Smooth muscle cell (in vitro differentiated cells): ENCODE data around the gene TIMM23. TPM values are rescaled to one million over a fixed set of nuclear protein-coding genes. Genes with fewer than 3 reads are reported as not detected.

Experiments
- DNase-seq: peaks from one replicate; lab custom pipeline; 2025; ENCODE audit not compliant: unreplicated experiment; lab: John Stamatoyannopoulos, UW
- H2AFZ ChIP-seq: fragments of 200-600 bp; sonication (generic); 2 replicates; pipeline ENCODE4 v1.6.0; 2016; ENCODE audit warnings: antibody characterized with exemption, low read depth, mild to moderate bottlenecking
- H3F3A ChIP-seq: fragments of 200-600 bp; sonication (generic); 2 replicates; pipeline ENCODE4 v1.6.0; 2017; ENCODE audit warnings: antibody characterized with exemption, low read depth
- H3K27ac ChIP-seq: fragments of 200-600 bp; sonication (generic); 2 replicates; pipeline ENCODE4 v1.5.1; 2016; ENCODE audit warnings: low read depth, mild to moderate bottlenecking
- H3K27me3 ChIP-seq: fragments of 200-600 bp; sonication (generic); 2 replicates; pipeline ENCODE4 v1.6.1; 2016; ENCODE audit warnings: low read depth, mild to moderate bottlenecking
- H3K36me3 ChIP-seq: fragments of 200-600 bp; sonication (generic); 2 replicates; pipeline ENCODE4 v1.5.1; 2016; ENCODE audit warnings: low read depth
- H3K4me1 ChIP-seq: fragments of 200-600 bp; sonication (generic); 2 replicates; pipeline ENCODE4 v1.5.1; 2016; ENCODE audit warnings: low read depth
- H3K4me2 ChIP-seq: fragments of 200-600 bp; sonication (generic); 2 replicates; pipeline ENCODE4 v1.6.0; 2016; ENCODE audit warnings: mild to moderate bottlenecking
- H3K4me3 ChIP-seq: fragments of 200-600 bp; sonication (generic); 2 replicates; pipeline ENCODE4 v1.5.1; 2016; ENCODE audit warnings: mild to moderate bottlenecking
- H3K79me2 ChIP-seq: fragments of 200-600 bp; sonication (generic); 2 replicates; pipeline ENCODE4 v1.6.0; 2016; ENCODE audit warnings: low read depth, mild to moderate bottlenecking
- H3K9ac ChIP-seq: fragments of 200-600 bp; sonication (generic); 2 replicates; pipeline ENCODE4 v1.6.0; 2016; ENCODE audit warnings: low read depth
- H3K9me3 ChIP-seq: fragments of 200-600 bp; sonication (generic); replicated peaks from 2 replicates; pipeline ENCODE4 v1.5.1; 2016; ENCODE audit warnings: low read depth
- H4K20me1 ChIP-seq: fragments of 200-600 bp; sonication (generic); 2 replicates; pipeline ENCODE4 v1.6.0; 2016; ENCODE audit warnings: low read depth
- CTCF ChIP-seq: fragments of 200-600 bp; sonication (generic); IDR thresholded peaks from 2 replicates; pipeline ENCODE4 v1.5.1; 2017; ENCODE audit warnings: borderline replicate concordance, mild to moderate bottlenecking, antibody characterized with exemption; ENCODE audit not compliant: insufficient read depth, poor library complexity, severe bottlenecking
- WGBS: methylation state at CpG from one replicate; pipeline ENCODE4 v1.1.7; 2016; ENCODE audit warnings: low lambda C conversion rate; 5-methylcytosine and 5-hydroxymethylcytosine counted together
- polyA plus RNA-seq: library from polyadenylated mRNA; unstranded; fragments of >200 nt; fragmentation: Nextera tagmentation; extraction: Ambion mirVana; gene quantifications from 2 replicates; pipeline ENCODE4 v1.2.1, GENCODE V29; 2016
- total RNA-seq: library from RNA; depleted of rRNA; stranded (reverse); fragments of >200 nt; gene quantifications from 2 replicates; pipeline ENCODE4 v1.2.3, GENCODE V29; 2014

Gene TIMM23
- total and polyA plus RNA-seq, 2 experiments from 2014 or later, result 89.4 to 105 TPM

- peak overlapping the region; percentile 56 for H2AFZ ChIP-seq
- TF ChIP-seq CTCF, result no peak
- peak overlapping the region; percentile 97 for H3K9ac ChIP-seq
- WGBS, result 33% methylated on average over 6 of the region's 6 CpGs
- peaks cover 7% of the 10 kb centered on the region for H3F3A ChIP-seq
- no peaks in the 10 kb centered on the region for H3K9me3 ChIP-seq
- peaks cover 56% of the 10 kb centered on the region for H3K79me2 ChIP-seq
- H3K36me3 ChIP-seq, result no peaks in the 10 kb centered on the region
- peaks cover 13% of the 10 kb centered on the region for H3K4me1 ChIP-seq
- peak overlapping the region; percentile 85 for H3K4me3 ChIP-seq
- H4K20me1 ChIP-seq, result peaks cover 52% of the 10 kb centered on the region
- no peaks in the 10 kb centered on the region for H3K27me3 ChIP-seq
- peak overlapping the region; percentile 90 for H3K4me2 ChIP-seq
- peak overlapping the region; percentile 94 for H3K27ac ChIP-seq
- DNase-seq, result no peak
Measured at GRCh38 chr10:46029461-46030030, 57.3 kb downstream of the TIMM23 start.

- 1% methylated on average over 38 of the region's 59 CpGs for WGBS
- Histone ChIP-seq H3K36me3 (no peaks in the 10 kb centered on the region), H3K27ac (peak within 1 kb of the TSS; percentile 94), H2AFZ (peak within 1 kb of the TSS; percentile 96), H3K79me2 (peaks cover 49% of the 10 kb centered on the region), H4K20me1 (peaks cover 44% of the 10 kb centered on the region), H3K9ac (peak within 1 kb of the TSS; percentile 97), H3K9me3 (no peaks in the 10 kb centered on the region), H3K4me1 (peaks cover 13% of the 10 kb centered on the region), H3K4me3 (peak within 1 kb of the TSS; percentile 85), H3F3A (peaks cover 5% of the 10 kb centered on the region), H3K27me3 (no peaks in the 10 kb centered on the region), H3K4me2 (peak within 1 kb of the TSS; percentile 90)
- peak; percentile 59 for TF ChIP-seq CTCF
- DNase-seq, result peak; percentile 82
Measured at GRCh38 chr10:46030091-46030937, 58.0 kb downstream of the TIMM23 start, which contains the start of gene NCOA4. TSS of gene NCOA4 (minus strand) at chr10:46030623. CDS start at chr10:46016680, 13,943 bp downstream.

GRCh38 chr10:46031648-46032532 is 59.6 kb downstream of the TIMM23 start:
- no peak for DNase-seq
- 75% methylated on average over 6 of the region's 6 CpGs for WGBS
- Histone ChIP-seq H3K27me3 (no peaks in the 10 kb centered on the region), H3K36me3 (no peaks in the 10 kb centered on the region), H3K9ac (no peak overlapping the region), H2AFZ (peak overlapping the region; percentile 41), H3F3A (no peaks in the 10 kb centered on the region), H4K20me1 (peaks cover 29% of the 10 kb centered on the region), H3K27ac (no peak overlapping the region), H3K79me2 (peaks cover 33% of the 10 kb centered on the region), H3K4me1 (peaks cover 13% of the 10 kb centered on the region), H3K4me2 (no peak overlapping the region), H3K9me3 (no peaks in the 10 kb centered on the region), H3K4me3 (no peak overlapping the region)
- no peak for TF ChIP-seq CTCF
